Measurements from ENCODE around the gene DNAJB13. TPM values are rescaled to one million over a fixed set of nuclear protein-coding genes. Genes with fewer than 3 reads are reported as not detected.

DNAJB13 gene
- total RNA-seq, 1 donor from 2014 or later = not detected

GRCh38 chr11:73975479-73975757, 24.6 kb downstream of the DNAJB13 start:
- DNase-seq (ENCODE audit: low read depth) = no peak
- Histone ChIP-seq H3K36me3 (ENCODE audit: control insufficient read depth, insufficient read depth, low read length) (peaks cover 11% of the 10 kb centered on the region), H3K27me3 (ENCODE audit: control insufficient read depth, insufficient read depth, low read length) (no peaks in the 10 kb centered on the region), H3K4me3 (ENCODE audit: low read depth, low read length) (no peak overlapping the region)
- TF ChIP-seq, protein P1, sequence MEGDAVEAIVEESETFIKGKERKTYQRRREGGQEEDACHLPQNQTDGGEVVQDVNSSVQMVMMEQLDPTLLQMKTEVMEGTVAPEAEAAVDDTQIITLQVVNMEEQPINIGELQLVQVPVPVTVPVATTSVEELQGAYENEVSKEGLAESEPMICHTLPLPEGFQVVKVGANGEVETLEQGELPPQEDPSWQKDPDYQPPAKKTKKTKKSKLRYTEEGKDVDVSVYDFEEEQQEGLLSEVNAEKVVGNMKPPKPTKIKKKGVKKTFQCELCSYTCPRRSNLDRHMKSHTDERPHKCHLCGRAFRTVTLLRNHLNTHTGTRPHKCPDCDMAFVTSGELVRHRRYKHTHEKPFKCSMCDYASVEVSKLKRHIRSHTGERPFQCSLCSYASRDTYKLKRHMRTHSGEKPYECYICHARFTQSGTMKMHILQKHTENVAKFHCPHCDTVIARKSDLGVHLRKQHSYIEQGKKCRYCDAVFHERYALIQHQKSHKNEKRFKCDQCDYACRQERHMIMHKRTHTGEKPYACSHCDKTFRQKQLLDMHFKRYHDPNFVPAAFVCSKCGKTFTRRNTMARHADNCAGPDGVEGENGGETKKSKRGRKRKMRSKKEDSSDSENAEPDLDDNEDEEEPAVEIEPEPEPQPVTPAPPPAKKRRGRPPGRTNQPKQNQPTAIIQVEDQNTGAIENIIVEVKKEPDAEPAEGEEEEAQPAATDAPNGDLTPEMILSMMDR (IDR thresholded peaks at IDR 0.05; ENCODE audit: insufficient read depth, low read length, poor library complexity, severe bottlenecking) = no peak

DNA sequence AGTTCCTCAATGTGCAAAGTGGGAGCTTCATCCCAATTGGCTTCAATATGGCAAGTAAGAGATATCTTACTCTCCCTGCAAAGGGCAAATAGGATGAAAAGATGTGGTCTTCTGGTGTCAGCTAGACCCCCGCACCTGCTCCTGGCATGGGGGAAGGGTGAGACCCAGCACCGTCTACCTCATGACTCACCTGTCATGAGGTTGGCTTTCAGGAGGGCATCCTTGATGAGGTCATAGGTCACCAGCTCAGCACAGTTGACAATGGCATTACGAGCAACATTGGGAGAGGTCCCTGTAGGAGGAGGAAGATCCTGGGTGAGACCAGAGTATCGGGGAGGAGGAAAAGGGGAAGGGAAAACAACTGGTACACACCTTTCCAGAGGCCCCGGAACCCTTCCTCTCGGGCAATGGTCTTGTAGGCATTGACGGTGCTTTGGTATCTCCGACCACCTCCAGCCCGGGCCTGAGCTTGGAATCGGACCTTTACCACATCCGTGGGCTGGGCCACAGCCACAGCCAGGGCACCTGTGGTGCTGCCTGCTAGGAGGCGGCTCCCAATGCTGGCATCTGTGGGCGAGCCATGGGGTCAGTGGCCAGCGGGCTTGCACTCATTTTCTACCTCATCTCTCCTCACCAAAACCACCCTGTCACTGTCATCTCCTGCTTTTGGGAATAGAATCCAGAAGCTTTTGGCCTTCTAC, 25.8 kb downstream of the DNAJB13 start:
- peaks cover 11% of the 10 kb centered on the region for H3K36me3 ChIP-seq (ENCODE audit: control insufficient read depth, insufficient read depth, low read length)
- TF ChIP-seq, protein P1 (IDR thresholded peaks at IDR 0.05; ENCODE audit: insufficient read depth, low read length, poor library complexity, severe bottlenecking) = no peak
- DNase-seq (ENCODE audit: low read depth) = no peak
- H3K27me3 ChIP-seq (ENCODE audit: control insufficient read depth, insufficient read depth, low read length) = no peaks in the 10 kb centered on the region
- no peak overlapping the region for H3K4me3 ChIP-seq (ENCODE audit: low read depth, low read length)

GRCh38 chr11:73977856-73978519, 27.2 kb downstream of the DNAJB13 start:
- no peak for DNase-seq (ENCODE audit: low read depth)
- Histone ChIP-seq H3K27me3 (ENCODE audit: control insufficient read depth, insufficient read depth, low read length) (no peaks in the 10 kb centered on the region), H3K4me3 (ENCODE audit: low read depth, low read length) (no peak overlapping the region), H3K36me3 (ENCODE audit: control insufficient read depth, insufficient read depth, low read length) (peaks cover 11% of the 10 kb centered on the region)
- TF ChIP-seq, protein P1 (IDR thresholded peaks at IDR 0.05; ENCODE audit: insufficient read depth, low read length, poor library complexity, severe bottlenecking) = no peak

DNA sequence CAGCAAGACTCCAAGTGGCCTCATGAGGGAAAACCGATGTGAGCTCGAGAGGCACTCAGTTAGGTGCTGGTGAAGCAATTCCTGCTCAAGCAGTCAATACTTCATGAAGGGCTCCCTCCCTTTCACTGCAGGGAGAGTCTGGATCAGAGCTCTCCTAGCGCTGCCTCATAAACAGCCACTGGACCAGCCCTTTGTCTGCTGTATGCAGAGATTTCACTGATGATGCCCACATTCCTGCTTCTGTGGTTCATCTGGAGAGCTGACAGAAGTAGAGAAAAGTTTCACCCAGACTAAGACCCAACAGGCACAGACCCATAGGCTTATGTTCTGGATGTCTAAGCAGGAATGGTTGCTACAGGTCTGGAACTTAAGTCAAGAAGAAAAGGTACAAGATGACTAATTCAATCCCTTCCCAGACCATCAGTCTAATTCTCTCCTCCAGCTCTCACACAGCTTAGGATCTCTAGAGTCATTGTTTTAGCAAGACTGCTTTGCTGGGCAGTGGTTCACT, 27.8 kb downstream of the DNAJB13 start:
- Histone ChIP-seq H3K4me3 (ENCODE audit: low read depth, low read length) (no peak overlapping the region), H3K27me3 (ENCODE audit: control insufficient read depth, insufficient read depth, low read length) (no peaks in the 10 kb centered on the region), H3K36me3 (ENCODE audit: control insufficient read depth, insufficient read depth, low read length) (peaks cover 11% of the 10 kb centered on the region)
- no peak for DNase-seq (ENCODE audit: low read depth)
- TF ChIP-seq, protein P1 (IDR thresholded peaks at IDR 0.05; ENCODE audit: insufficient read depth, low read length, poor library complexity, severe bottlenecking) = no peak

GRCh38 chr11:73980001-73980961, 29.5 kb downstream of the DNAJB13 start:
- Histone ChIP-seq H3K27me3 (ENCODE audit: control insufficient read depth, insufficient read depth, low read length) (no peaks in the 10 kb centered on the region), H3K4me3 (ENCODE audit: low read depth, low read length) (no peak overlapping the region), H3K36me3 (ENCODE audit: control insufficient read depth, insufficient read depth, low read length) (peaks cover 9% of the 10 kb centered on the region)
- DNase-seq (ENCODE audit: low read depth) = peak; percentile 31
- TF ChIP-seq, protein P1 (IDR thresholded peaks at IDR 0.05; ENCODE audit: insufficient read depth, low read length, poor library complexity, severe bottlenecking) = no peak

Data from kidney epithelial cell (primary cell).